Psoas muscle (tissue), 8 donors: ENCODE measurements around the gene PBX1. TPM values are rescaled to one million over a fixed set of nuclear protein-coding genes. Genes with fewer than 3 reads are reported as not detected.

Source experiments
- ATAC-seq, 4 donors: fragments of 200-7000 bp; cut with Tn5 transposase; one replicate each; pipeline ENCODE4 v1.9.1; 2020; ENCODE audit warnings: moderate library complexity in 3 of 4, mild to moderate bottlenecking in 2 of 4
- DNase-seq, 2 donors: peaks; one replicate each; pipeline ENCODE4 v3.0.0-alpha.2; 2020
- H3K27ac ChIP-seq: fragments of 200-600 bp; one replicate; pipeline ENCODE4 v1.8.0; 2022
- H3K27me3 ChIP-seq, 3 donors: fragments of 200-600 bp in 1 of 3; one replicate each; pipeline versions ENCODE4 v1.6.1 to v1.8.0; 2013 to 2022; ENCODE audit warnings: low read length in 2 of 3, mild to moderate bottlenecking in 2 of 3, moderate library complexity in 1 of 3; ENCODE audit not compliant: insufficient read depth in 3 of 3
- H3K36me3 ChIP-seq, 2 donors: fragments of 200-600 bp in 1 of 2; one replicate each; pipeline versions ENCODE4 v1.6.1 to v1.8.0; 2013 to 2022; ENCODE audit warnings: low read depth in 1 of 2, mild to moderate bottlenecking in 1 of 2, moderate library complexity in 1 of 2; ENCODE audit not compliant: insufficient read depth in 1 of 2
- H3K4me1 ChIP-seq: fragments of 200-600 bp; one replicate; pipeline ENCODE4 v1.8.0; 2022
- H3K4me3 ChIP-seq: fragments of 200-600 bp; one replicate; pipeline ENCODE4 v1.8.0; 2022; ENCODE audit warnings: mild to moderate bottlenecking
- H3K9me3 ChIP-seq: fragments of 200-600 bp; one replicate; pipeline ENCODE4 v1.8.0; 2022
- CTCF ChIP-seq: fragments of 200-600 bp; IDR thresholded peaks from one replicate; pipeline ENCODE4 v1.8.0; 2022; ENCODE audit warnings: antibody characterized with exemption
- WGBS, 3 donors: extraction: QIAGEN DNeasy Blood & Tissue Kit; methylation state at CpG; one replicate each; pipeline versions ENCODE4 v1.1.6 to v1.1.7; 2013; 5-methylcytosine and 5-hydroxymethylcytosine counted together
- intact Hi-C, 2 donors: fragments of 100-400 bp; cut with DNase I; formaldehyde crosslinking; loops; one replicate each; pipeline versions ENCODE4 v1.11.0 to v1.14.2; 2022
- polyA plus RNA-seq, 3 donors: library from polyadenylated mRNA; stranded (reverse); fragments of 200-250 nt; gene quantifications; one replicate each; pipeline ENCODE4 v1.2.3, GENCODE V29; 2013
- total RNA-seq, 4 donors: library from RNA; stranded (reverse); fragmentation: NEBNext Ultra II Directional in 2 of 4; extraction: Animal tissue kit (Norgen Biotek cat#: 25700) in 2 of 4; gene quantifications; one replicate each; pipeline versions ENCODE4 v1.2.1 to v1.2.4, GENCODE V29; 2021 to 2023
- donor health status: healthy with polysubstance abuse.
- donor health status: DM: no; HTN: no; CAD: no; lungs with moderate emphysema.
- donor health status: Bipolar disorder and iron deficiency.
- donor health status: healthy.
- donor health status: DM: yes; HTN: yes; CAD: no.
- donor health status: DM: no; HTN: no; CAD: no.
- donor health status: DM: no; HTN: no; CAD: no.
- donor health status: DM: yes; HTN: yes; CAD: no.

The PBX1 gene
- total and polyA plus RNA-seq, 7 donors, result 10.6 to 69.9 (median 59.3) TPM

DNA sequence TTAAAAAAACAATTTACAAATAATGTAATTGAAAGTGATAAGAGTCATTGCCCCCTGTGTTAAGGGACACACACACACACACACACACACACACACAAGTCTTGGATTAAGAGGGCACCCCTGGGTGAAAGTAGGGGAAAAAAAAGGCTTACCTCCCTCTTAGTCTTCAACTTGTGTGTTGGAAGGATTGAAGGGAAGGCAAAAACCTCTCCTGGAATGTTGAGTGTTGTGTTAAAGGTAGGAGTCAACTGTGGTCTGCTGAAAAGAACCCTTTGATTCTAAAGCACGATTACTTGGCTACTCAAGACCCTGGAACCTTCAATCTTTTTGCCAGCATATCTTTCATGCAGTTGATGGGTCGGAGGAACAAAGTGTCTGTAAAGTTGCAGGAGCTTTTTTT is 6.4 kb downstream of the PBX1 start:
- ATAC-seq, result peak in 1 of 4 donors; percentile 26
- H3K36me3 ChIP-seq, result peaks cover 0 to 9% of the 10 kb centered on the region in 2 donors
- H3K4me1 ChIP-seq, result peaks cover 30% of the 10 kb centered on the region
- intact Hi-C loops, result loop anchor here in 1 of 2 donors (5.0 kb wide), 2 partner anchors 37 to 222 kb away; no protein-coding TSS in a partner anchor
- 27 to 37% (median 31%) methylated on average over 2 of the region's 2 CpGs for WGBS, 3 donors
- H3K27me3 ChIP-seq, result no peaks in the 10 kb centered on the region
- H3K4me3 ChIP-seq, result peak overlapping the region; percentile 85
- no peaks in the 10 kb centered on the region for H3K9me3 ChIP-seq
- no peak for TF ChIP-seq CTCF
- no peak for DNase-seq
- no peak overlapping the region for H3K27ac ChIP-seq

DNA sequence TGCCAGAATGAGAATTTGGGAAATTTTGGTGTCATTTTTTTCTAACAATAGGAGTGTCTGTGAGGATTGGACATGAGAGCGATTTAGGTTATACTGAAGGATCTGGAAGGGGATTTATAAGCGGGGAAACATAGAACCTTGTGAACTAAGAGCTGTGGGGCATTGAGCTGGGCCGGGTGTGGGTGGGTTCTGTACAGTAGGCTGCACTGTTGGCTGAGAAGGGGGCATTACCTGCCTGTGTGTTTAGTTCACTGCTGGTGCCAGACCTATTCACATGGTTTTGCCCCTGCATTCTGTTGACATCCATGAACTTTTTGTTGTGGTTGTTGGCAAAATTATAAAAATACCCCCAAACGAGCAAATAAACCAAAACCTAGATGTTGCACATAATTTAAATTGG is 8.8 kb downstream of the PBX1 start:
- 86 to 94% (median 88%) methylated on average over 4 of the region's 4 CpGs for WGBS, 3 donors
- no peak overlapping the region for H3K4me3 ChIP-seq
- no peak for ATAC-seq

GRCh38 chr1:164569241-164569640 is 10.3 kb downstream of the PBX1 start:
- ATAC-seq, result no peak
- no peak overlapping the region for H3K27ac ChIP-seq
- H3K27me3 ChIP-seq, result no peaks in the 10 kb centered on the region
- intact Hi-C loops, result loop anchor here in 1 of 2 donors (5.0 kb wide), 2 partner anchors 33 to 218 kb away; no protein-coding TSS in a partner anchor
- peaks cover 0 to 14% of the 10 kb centered on the region in 2 donors for H3K36me3 ChIP-seq
- WGBS, 3 donors, result 91 to 99% (median 95%) methylated on average over 2 of the region's 2 CpGs
- peaks cover 34% of the 10 kb centered on the region for H3K4me1 ChIP-seq
- H3K9me3 ChIP-seq, result no peaks in the 10 kb centered on the region
- H3K4me3 ChIP-seq, result no peak overlapping the region
- DNase-seq, result no peak
- TF ChIP-seq CTCF, result no peak

More for the DNA sequence above, 8.8 kb downstream of the PBX1 start:
- Histone ChIP-seq H3K4me1 (peaks cover 34% of the 10 kb centered on the region), H3K27me3 (no peaks in the 10 kb centered on the region), H3K36me3 (peaks cover 0 to 9% of the 10 kb centered on the region in 2 donors), H3K9me3 (no peaks in the 10 kb centered on the region), H3K27ac (no peak overlapping the region)
- intact Hi-C loops, result loop anchor here in 1 of 2 donors (5.0 kb wide), 2 partner anchors 35 to 220 kb away; no protein-coding TSS in a partner anchor
- no peak for DNase-seq
- TF ChIP-seq CTCF, result no peak

DNA sequence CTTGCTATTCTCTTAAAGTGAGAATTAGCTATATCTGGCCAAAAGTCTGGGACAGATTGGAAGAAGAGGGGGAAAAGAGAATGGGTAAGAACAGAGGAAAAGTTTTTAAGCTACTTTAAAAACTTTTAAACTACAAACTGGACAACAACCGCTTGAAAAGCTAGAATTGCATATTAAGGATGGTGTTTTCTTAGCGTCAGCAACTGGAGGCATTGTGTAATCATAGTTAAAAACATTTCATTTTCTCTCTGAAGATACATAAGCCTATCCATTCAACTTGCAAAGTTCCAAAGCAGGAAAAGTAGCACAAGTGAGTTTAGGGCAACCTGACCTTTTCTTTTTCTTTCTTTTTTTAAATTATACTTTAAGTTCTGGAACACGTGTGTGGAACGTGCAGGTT is 10.9 kb downstream of the PBX1 start:
- Histone ChIP-seq H3K4me1 (peaks cover 28% of the 10 kb centered on the region), H3K27me3 (no peaks in the 10 kb centered on the region), H3K27ac (no peak overlapping the region), H3K4me3 (no peak overlapping the region), H3K9me3 (no peaks in the 10 kb centered on the region), H3K36me3 (peaks cover 0 to 14% of the 10 kb centered on the region in 2 donors)
- no peak for ATAC-seq
- 85 to 91% (median 89%) methylated on average over 4 of the region's 4 CpGs for WGBS, 3 donors
- intact Hi-C loops, result loop anchor here in 1 of 2 donors (5.0 kb wide), 2 partner anchors 32 to 217 kb away; no protein-coding TSS in a partner anchor
- no peak for TF ChIP-seq CTCF
- no peak for DNase-seq

DNA sequence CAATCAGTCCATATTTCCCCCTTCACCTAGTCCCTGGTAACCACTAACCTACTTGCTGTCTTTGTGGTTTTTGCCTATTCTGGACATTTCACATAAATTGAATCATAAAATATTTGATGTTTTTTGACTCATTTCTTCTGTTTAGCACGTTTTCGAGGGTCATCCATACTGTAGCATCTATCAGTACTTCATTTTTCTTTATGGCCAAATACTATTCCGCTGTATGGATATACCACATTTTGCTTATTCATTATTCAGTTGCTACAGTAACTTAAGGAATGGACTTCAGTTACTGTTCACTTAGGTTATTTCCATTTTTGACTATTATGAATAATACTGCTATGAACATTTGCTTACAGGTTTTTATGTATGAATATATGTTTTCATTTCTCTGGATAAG is 12.3 kb downstream of the PBX1 start:
- TF ChIP-seq CTCF, result no peak
- Histone ChIP-seq H3K4me1 (peaks cover 23% of the 10 kb centered on the region), H3K27me3 (no peaks in the 10 kb centered on the region), H3K27ac (no peak overlapping the region), H3K9me3 (no peaks in the 10 kb centered on the region), H3K36me3 (peaks cover 0 to 19% of the 10 kb centered on the region in 2 donors), H3K4me3 (no peak overlapping the region)
- DNase-seq (no peak), ATAC-seq (no peak)
- 95 to 100% (median 98%) methylated on average over 3 of the region's 3 CpGs for WGBS, 3 donors
- intact Hi-C loops, result no loop called here
